GM19238 (cell line): ENCODE measurements around the gene ZBTB47.

Experiments used
- DNase-seq: peaks from one replicate; pipeline ENCODE4 v3.0.0; 2011; ENCODE audit warnings: low spot score; ENCODE audit not compliant: insufficient read length

ZBTB47 gene

GRCh38 chr3:42685363-42685881 lies 31.9 kb downstream of the ZBTB47 start, which contains the start of gene KLHL40:
Gene KLHL40 (plus strand): TSS chr3:42685537. CDS start chr3:42685619, 82 bp downstream.
- DNase-seq, result no peak

GRCh38 chr3:42685891-42686820 lies 32.7 kb downstream of the ZBTB47 start:
- no peak for DNase-seq

GRCh38 chr3:42686832-42687650 lies 33.5 kb downstream of the ZBTB47 start:
- no peak for DNase-seq

- DNase-seq, result no peak
Measured at GRCh38 chr3:42688016-42688415, 34.5 kb downstream of the ZBTB47 start.

- DNase-seq, result no peak
Measured at GRCh38 chr3:42688487-42689420, 35.3 kb downstream of the ZBTB47 start.

- DNase-seq, result no peak
Measured at GRCh38 chr3:42689421-42690014, 36.0 kb downstream of the ZBTB47 start.

GRCh38 chr3:42690191-42690590 lies 36.7 kb downstream of the ZBTB47 start:
- no peak for DNase-seq

- DNase-seq, result no peak
Measured at GRCh38 chr3:42690766-42691680, 37.5 kb downstream of the ZBTB47 start.

GRCh38 chr3:42691816-42692666 lies 38.5 kb downstream of the ZBTB47 start:
- no peak for DNase-seq

- DNase-seq, result no peak
Measured at GRCh38 chr3:42692667-42693529, 39.4 kb downstream of the ZBTB47 start.

GRCh38 chr3:42693530-42693930 lies 40.0 kb downstream of the ZBTB47 start:
- no peak for DNase-seq

GRCh38 chr3:42694366-42694765 lies 40.9 kb downstream of the ZBTB47 start:
- DNase-seq, result no peak

- no peak for DNase-seq
Measured at GRCh38 chr3:42696356-42697288, 43.1 kb downstream of the ZBTB47 start.

GRCh38 chr3:42697289-42698051 lies 44.0 kb downstream of the ZBTB47 start:
- no peak for DNase-seq

- DNase-seq, result no peak
Measured at GRCh38 chr3:42698216-42698910, 44.9 kb downstream of the ZBTB47 start.
